Pancreas (tissue), 10 donors: Measurements from ENCODE around the gene TATDN2. TPM values are rescaled to one million over a fixed set of nuclear protein-coding genes. Genes with fewer than 3 reads are reported as not detected.
A peak's percentile ranks its signal among the peaks of the same experiment; 100 is the strongest.

Experiments
- ATAC-seq, 4 donors: fragments of 200-7000 bp; cut with Tn5 transposase; one replicate each; pipeline versions ENCODE4 v1.8.0 to v1.9.1; 2020; ENCODE audit warnings: mild to moderate bottlenecking in 4 of 4, moderate library complexity in 4 of 4
- DNase-seq, 6 donors: peaks; one replicate each; pipeline ENCODE4 v3.0.0-alpha.2; 2020
- FAIRE-seq: peaks from 2 replicates; lab custom pipeline; 2012; peaks lifted over from hg19 to GRCh38; lab: Jason Lieb, UNC
- H3K27ac ChIP-seq, 4 donors: fragments of 200-600 bp; sonication (generic); 1 replicate in 3 of 4; 2 replicates in 1 of 4; pipeline versions ENCODE4 v1.5.0 to v1.8.0; 2020
- H3K27me3 ChIP-seq, 4 donors: fragments of 200-600 bp; one replicate each; pipeline ENCODE4 v1.8.0; 2021
- H3K36me3 ChIP-seq, 3 donors: fragments of 200-600 bp; sonication (generic) in 1 of 3; one replicate each; pipeline versions ENCODE4 v1.5.0 to v1.8.0; 2020 to 2021
- H3K4me1 ChIP-seq, 3 donors: fragments of 200-600 bp; one replicate each; pipeline ENCODE4 v1.8.0; 2021
- H3K4me3 ChIP-seq, 4 donors: fragments of 200-600 bp; sonication (generic) in 2 of 4; one replicate each; pipeline versions ENCODE4 v1.5.0 to v1.8.0; 2020 to 2021
- H3K9me3 ChIP-seq, 4 donors: fragments of 200-600 bp; one replicate each; pipeline ENCODE4 v1.8.0; 2021
- WGBS, 2 donors: extraction: QIAGEN DNeasy Blood & Tissue Kit; methylation state at CpG; one replicate each; pipeline ENCODE4 v1.1.7; 2013; 5-methylcytosine and 5-hydroxymethylcytosine counted together
- intact Hi-C, 3 donors: fragments of 100-400 bp; cut with DNase I; formaldehyde crosslinking; loops; one replicate each; pipeline versions ENCODE4 v1.11.1 to v1.14.2; 2022
- polyA plus RNA-seq, 2 donors: library from polyadenylated mRNA; stranded (reverse); fragments of 200-250 nt; gene quantifications; one replicate each; pipeline ENCODE4 v1.2.3, GENCODE V29; 2013
- total RNA-seq, 6 donors: library from RNA; stranded (reverse); fragmentation: NEBNext Ultra II Directional in 4 of 6; extraction: Animal tissue kit (Norgen Biotek cat#: 25700) in 4 of 6; gene quantifications; one replicate each; pipeline versions ENCODE4 v1.2.1 to v1.2.4, GENCODE V29; 2021 to 2023
- TF ChIP-seq, protein P1 (sequence below), 4 donors: fragments of 200-600 bp; sonication (generic) in 3 of 4; IDR thresholded peaks; one replicate each; pipeline versions ENCODE4 v1.5.0 to v1.8.0; 2021; ENCODE audit warnings: antibody characterized with exemption in 4 of 4
- donor health status: healthy with polysubstance abuse.
- donor health status: DM: no; HTN: no; CAD: no; lungs with moderate emphysema.
- donor health status: DM: no; HTN: no; CAD: no.
- donor health status: control.
- donor health status: control.
- donor health status: Bipolar disorder and iron deficiency.
- donor health status: DM: yes; HTN: yes; CAD: no.
- donor health status: DM: no; HTN: no; CAD: no.
- donor health status: DM: no; HTN: no; CAD: no.
- donor health status: DM: yes; HTN: yes; CAD: no.

TATDN2 gene
- total and polyA plus RNA-seq, 8 donors, result 9.2 to 23.1 (median 15.1) TPM

DNA sequence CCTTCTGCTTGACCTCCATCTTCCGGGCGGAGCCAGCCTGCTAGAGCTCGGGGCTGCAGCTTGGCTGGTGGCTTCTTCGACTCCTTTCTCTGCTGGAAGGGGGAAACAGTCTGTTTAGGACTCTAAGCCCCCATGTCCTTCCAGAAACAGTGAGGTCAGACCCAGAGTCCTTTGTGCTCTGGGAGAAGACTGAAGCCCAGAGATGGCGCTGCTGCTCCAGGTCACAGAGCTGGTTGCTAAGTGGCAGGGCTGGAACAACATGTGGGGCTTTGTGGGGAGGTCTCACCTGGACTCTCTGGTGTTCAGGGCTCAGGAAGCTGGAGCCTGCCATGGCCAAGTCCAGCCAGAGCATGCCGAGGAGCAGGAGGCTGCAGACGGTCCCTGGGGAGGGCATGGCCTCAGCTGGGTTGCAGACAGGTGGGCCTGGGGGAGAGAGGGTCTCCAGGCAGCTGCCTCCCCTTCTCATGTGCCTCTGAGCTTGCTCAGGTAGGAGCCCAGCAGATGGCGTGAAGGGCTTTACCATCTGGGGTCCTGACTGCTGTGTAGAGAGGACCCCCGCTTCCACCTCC is 41.6 kb downstream of the TATDN2 start:
- no peak for FAIRE-seq
- ATAC-seq, result no peak
- Histone ChIP-seq H3K36me3 (peaks cover 0 to 4% (median 0%) of the 10 kb centered on the region in 3 donors), H3K4me3 (no peak overlapping the region), H3K27me3 (no peaks in the 10 kb centered on the region), H3K4me1 (peaks cover 0 to 15% (median 8%) of the 10 kb centered on the region in 3 donors), H3K9me3 (no peaks in the 10 kb centered on the region), H3K27ac (no peak overlapping the region)
- intact Hi-C loops, result no loop called here
- 94 to 95% methylated on average over 9 of the region's 9 CpGs for WGBS, 2 donors
- TF ChIP-seq, protein P1, sequence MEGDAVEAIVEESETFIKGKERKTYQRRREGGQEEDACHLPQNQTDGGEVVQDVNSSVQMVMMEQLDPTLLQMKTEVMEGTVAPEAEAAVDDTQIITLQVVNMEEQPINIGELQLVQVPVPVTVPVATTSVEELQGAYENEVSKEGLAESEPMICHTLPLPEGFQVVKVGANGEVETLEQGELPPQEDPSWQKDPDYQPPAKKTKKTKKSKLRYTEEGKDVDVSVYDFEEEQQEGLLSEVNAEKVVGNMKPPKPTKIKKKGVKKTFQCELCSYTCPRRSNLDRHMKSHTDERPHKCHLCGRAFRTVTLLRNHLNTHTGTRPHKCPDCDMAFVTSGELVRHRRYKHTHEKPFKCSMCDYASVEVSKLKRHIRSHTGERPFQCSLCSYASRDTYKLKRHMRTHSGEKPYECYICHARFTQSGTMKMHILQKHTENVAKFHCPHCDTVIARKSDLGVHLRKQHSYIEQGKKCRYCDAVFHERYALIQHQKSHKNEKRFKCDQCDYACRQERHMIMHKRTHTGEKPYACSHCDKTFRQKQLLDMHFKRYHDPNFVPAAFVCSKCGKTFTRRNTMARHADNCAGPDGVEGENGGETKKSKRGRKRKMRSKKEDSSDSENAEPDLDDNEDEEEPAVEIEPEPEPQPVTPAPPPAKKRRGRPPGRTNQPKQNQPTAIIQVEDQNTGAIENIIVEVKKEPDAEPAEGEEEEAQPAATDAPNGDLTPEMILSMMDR (IDR thresholded peaks at IDR 0.05), result no peak
- DNase-seq, result no peak

DNA sequence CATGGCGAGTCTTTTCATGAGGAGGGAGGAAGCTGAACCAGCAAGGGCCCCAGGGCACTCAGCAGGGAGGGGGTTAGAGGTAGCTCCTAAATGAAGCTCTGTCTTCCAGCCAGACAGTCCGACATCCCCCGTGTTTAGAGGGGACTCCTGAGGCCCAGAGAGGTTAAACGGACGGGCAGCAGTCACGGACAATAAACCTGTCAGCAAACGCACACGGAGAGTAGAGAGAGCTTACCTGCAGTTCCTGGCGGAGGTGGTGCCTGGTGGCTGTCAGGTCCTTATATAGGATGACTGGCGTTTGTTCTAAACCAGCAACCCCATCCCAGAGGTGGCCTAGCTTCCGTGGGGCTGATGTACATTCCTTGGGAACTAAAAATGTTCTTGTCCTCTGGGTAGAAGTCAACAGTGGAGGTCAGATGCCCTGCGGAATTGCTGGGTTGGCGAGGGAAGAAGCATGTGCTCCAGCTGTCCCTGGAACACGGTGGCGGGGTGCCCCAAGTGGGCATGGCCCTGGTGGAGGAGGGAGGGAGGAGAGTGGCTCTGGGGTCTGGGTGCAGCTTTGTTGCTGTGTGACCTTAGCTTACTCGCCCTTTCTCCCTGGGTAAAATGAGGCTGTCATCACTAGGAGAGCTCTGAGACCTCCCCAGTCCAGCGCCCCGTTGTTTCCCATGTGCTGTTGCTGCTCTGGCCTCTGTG is 42.4 kb downstream of the TATDN2 start:
- DNase-seq (no peak), ATAC-seq (no peak), FAIRE-seq (no peak)
- no peak overlapping the region for H3K4me3 ChIP-seq
- intact Hi-C loops, result no loop called here
- peaks cover 0 to 15% (median 8%) of the 10 kb centered on the region in 3 donors for H3K4me1 ChIP-seq
- WGBS, 2 donors, result 85 to 89% methylated on average over 18 of the region's 18 CpGs
- TF ChIP-seq, protein P1 (IDR thresholded peaks at IDR 0.05), result no peak
- no peaks in the 10 kb centered on the region for H3K27me3 ChIP-seq
- peaks cover 0 to 4% (median 0%) of the 10 kb centered on the region in 3 donors for H3K36me3 ChIP-seq
- H3K9me3 ChIP-seq, result no peaks in the 10 kb centered on the region
- no peak overlapping the region for H3K27ac ChIP-seq

DNA sequence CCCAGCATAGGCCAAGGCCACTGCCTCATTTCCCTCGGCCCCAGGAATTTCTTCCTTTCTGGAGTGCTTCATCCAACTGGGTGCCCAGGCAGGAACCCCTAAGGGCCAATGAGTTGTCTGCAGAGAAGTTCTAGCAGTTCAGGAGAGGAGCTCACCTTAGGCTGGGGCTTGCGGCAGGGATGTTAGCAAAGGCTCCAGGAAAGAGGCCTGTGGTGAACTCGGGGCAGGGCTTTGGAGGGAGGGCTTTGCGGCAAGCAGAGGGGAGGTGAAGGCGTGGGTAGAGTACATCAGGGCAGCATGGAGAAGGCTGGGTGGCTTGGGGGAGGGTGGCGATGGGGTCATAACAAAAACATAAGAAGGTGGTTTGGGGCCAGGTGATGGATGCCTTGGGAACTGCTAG is 43.4 kb downstream of the TATDN2 start:
- Histone ChIP-seq H3K4me3 (no peak overlapping the region), H3K27ac (no peak overlapping the region), H3K9me3 (no peaks in the 10 kb centered on the region), H3K27me3 (no peaks in the 10 kb centered on the region), H3K36me3 (peaks cover 0 to 4% (median 0%) of the 10 kb centered on the region in 3 donors), H3K4me1 (peaks cover 0 to 15% (median 8%) of the 10 kb centered on the region in 3 donors)
- TF ChIP-seq, protein P1 (IDR thresholded peaks at IDR 0.05), result no peak
- FAIRE-seq (no peak), ATAC-seq (no peak), DNase-seq (peak in 1 of 6 donors; percentile 12)
- intact Hi-C loops, result no loop called here
- 92 to 97% methylated on average over 6 of the region's 6 CpGs for WGBS, 2 donors

DNA sequence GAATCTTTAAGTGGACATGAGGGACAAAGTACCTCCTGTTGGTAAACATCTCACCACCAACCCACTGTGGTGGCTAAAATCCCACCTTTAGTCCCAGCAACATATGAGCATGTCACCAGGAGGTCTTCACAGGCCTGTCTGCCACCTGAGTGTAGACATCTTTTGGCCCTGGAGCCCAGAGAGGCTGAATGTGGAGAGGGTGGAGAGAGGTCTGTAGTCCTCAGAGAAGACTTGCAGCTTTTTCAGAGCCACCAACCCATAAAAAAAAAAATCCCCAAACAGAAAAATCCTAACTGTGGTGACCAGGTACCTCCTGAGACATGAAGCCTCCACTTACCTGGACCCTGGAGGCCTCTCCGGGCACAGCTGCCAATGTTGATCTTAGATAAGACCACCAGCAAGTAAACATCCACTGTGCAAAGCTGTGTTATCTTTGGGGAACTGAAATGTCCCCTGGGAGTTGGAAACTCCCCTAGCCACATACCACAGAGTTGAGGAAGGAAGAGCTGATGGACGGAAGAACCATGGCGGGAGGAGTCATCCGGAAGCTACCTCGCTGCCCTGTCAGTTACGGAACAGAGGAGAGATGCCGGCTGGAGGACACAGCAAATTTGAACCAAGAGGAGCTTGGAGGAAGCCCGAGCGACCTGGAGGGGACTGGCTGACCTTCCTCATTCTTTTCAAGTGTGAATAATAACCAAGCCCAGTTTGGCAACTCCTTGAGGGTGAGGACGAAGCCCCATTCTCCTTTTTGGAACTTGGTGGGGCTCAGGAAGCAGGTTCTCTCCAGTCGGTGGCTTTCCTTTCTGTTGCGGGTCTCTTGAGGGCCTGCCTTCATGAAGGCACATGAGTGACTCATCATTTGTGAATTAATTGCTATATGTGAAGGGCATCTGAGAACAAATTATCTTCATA is 44.5 kb downstream of the TATDN2 start, which contains the start of gene GHRL:
Gene GHRL, minus strand, starts transcription at position 443 of the 915 bp plus-strand sequence. CDS start 2,767 bp downstream, outside the sequence.
- no peak for FAIRE-seq
- WGBS, 2 donors, result 41 to 52% methylated on average over 12 of the region's 12 CpGs
- TF ChIP-seq, protein P1 (IDR thresholded peaks at IDR 0.05), result no peak
- no peak within 1 kb of the TSS for H3K4me3 ChIP-seq
- no peaks in the 10 kb centered on the region for H3K9me3 ChIP-seq
- ATAC-seq, result peak; percentile 22 to 84 (median 58)
- H3K36me3 ChIP-seq, result peaks cover 0 to 4% (median 0%) of the 10 kb centered on the region in 3 donors
- intact Hi-C loops, result no loop called here
- no peaks in the 10 kb centered on the region for H3K27me3 ChIP-seq
- peaks cover 0 to 15% (median 8%) of the 10 kb centered on the region in 3 donors for H3K4me1 ChIP-seq
- H3K27ac ChIP-seq, result peak within 1 kb of the TSS in 2 of 4 donors; percentile 52 to 57
- peak in 2 of 6 donors; percentile 10 to 39 for DNase-seq
